ENCODE results near the gene SBNO1.
A peak's percentile ranks its signal among the peaks of the same experiment; 100 is the strongest.

The SBNO1 gene

DNA sequence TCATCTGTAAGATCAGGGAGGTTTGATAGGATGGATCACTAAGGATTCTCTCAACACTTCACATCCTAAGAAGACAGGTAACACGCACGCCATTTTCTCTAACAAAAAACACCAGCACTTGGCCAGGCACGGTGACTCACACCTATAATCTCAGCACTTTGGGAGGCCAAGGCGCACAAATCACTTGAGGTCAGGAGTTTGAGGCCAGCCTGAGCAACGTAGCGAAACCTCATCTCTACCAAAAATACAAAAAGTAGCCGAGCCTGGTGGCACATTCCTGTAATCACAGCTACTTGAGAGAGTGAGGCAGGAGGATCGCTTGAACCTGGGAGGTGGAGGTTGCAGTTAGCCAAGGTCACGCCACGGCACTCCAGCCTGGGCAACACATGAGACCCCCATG is 82.5 kb downstream of the SBNO1 start:
- no peak for TF ChIP-seq CTCF (IDR thresholded peaks at IDR 0.05; ENCODE audit: extremely low read depth, insufficient read depth, missing control alignments)
- in situ Hi-C loops (cut with MboI; ENCODE audit: low pct_unique_long_range_greater_than_20kb, low sequenced_read_pairs, unreplicated experiment) = no loop called here
- no peak for DNase-seq (ENCODE audit: low spot score)

GRCh38 chr12:123280971-123281370 is 83.7 kb downstream of the SBNO1 start:
- no peak for DNase-seq (ENCODE audit: low spot score)
- in situ Hi-C loops (cut with MboI; ENCODE audit: low pct_unique_long_range_greater_than_20kb, low sequenced_read_pairs, unreplicated experiment) = no loop called here
- no peak for TF ChIP-seq CTCF (IDR thresholded peaks at IDR 0.05; ENCODE audit: extremely low read depth, insufficient read depth, missing control alignments)

- in situ Hi-C loops (cut with MboI; ENCODE audit: low pct_unique_long_range_greater_than_20kb, low sequenced_read_pairs, unreplicated experiment) = no loop called here
- DNase-seq (ENCODE audit: low spot score) = peak; percentile 85
- TF ChIP-seq CTCF (IDR thresholded peaks at IDR 0.05; ENCODE audit: extremely low read depth, insufficient read depth, missing control alignments) = no peak
Observed at GRCh38 chr12:123278101-123278627, 86.5 kb downstream of the SBNO1 start.

DNA sequence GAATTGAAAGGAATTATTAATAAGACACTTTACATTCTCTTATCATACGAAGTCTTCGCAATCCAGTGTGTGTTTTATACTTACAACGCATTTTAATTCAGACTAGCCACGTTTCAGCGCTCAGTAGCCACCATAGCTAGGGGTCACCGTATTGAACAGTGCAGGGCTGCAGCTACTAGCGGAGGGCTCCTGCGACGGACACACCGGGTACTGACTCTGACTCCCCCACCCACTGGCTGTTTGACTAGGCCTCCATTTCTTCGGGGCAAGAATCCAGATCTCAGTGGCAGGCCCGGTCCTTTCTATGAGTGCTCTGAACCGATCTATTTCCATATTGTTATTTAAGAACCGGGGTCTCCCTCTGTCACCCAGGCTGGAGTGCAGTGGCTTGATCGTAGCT is 91.5 kb downstream of the SBNO1 start:
- TF ChIP-seq CTCF (IDR thresholded peaks at IDR 0.05; ENCODE audit: extremely low read depth, insufficient read depth, missing control alignments) = no peak
- DNase-seq (ENCODE audit: low spot score) = no peak
- in situ Hi-C loops (cut with MboI; ENCODE audit: low pct_unique_long_range_greater_than_20kb, low sequenced_read_pairs, unreplicated experiment) = no loop called here

DNA sequence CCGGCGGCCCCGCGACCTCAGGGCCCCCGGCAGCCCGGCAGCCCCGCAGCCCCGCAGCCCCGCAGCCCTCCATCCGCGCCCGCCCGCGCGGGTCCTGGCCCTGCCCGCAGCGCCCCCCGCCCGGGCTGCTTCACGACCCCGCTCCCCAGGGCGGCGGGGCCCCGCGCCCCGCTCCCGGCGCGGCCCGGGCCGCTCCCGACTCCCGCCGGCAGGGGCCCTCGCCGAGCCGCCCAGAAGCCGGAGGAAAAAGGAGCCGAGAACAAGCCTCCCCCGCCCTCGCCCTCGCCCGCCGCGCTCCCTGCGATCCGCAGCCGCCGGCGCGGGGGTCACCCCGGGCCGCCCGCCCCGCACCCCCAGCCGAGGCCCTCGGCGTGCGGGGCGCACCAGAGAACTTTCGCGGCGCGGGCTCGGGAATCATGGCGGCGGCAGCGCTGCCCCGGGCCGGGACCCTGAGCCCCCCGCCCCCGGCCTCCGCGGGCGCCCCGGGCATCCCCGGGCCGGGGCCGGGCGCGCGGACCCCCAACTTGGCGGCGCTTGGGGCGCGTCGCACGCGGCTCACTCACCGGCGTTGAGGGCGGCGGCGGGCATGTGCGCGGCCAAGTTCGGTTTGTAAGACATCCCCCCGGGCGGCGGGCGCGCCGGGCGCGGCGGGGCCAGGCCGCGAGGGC is 93.5 kb downstream of the SBNO1 start:
- in situ Hi-C loops (cut with MboI; ENCODE audit: low pct_unique_long_range_greater_than_20kb, low sequenced_read_pairs, unreplicated experiment) = no loop called here
- DNase-seq (ENCODE audit: low spot score) = peak; percentile 93
- TF ChIP-seq CTCF (IDR thresholded peaks at IDR 0.05; ENCODE audit: extremely low read depth, insufficient read depth, missing control alignments) = peak; percentile 81

- in situ Hi-C loops (cut with MboI; ENCODE audit: low pct_unique_long_range_greater_than_20kb, low sequenced_read_pairs, unreplicated experiment) = no loop called here
- DNase-seq (ENCODE audit: low spot score) = peak; percentile 43
Observed at GRCh38 chr12:123270214-123271000, 94.2 kb downstream of the SBNO1 start.

More at GRCh38 chr12:123270214-123271000, 94.2 kb downstream of the SBNO1 start:
- TF ChIP-seq CTCF (IDR thresholded peaks at IDR 0.05; ENCODE audit: extremely low read depth, insufficient read depth, missing control alignments) = no peak
